CD14-positive monocyte (primary cell): ENCODE results near the gene ZNF280D. TPM values are rescaled to one million over a fixed set of nuclear protein-coding genes. Genes with fewer than 3 reads are reported as not detected.

Experiments used
- DNase-seq, 3 donors: peaks; one replicate each; pipeline ENCODE4 v3.0.0-alpha.2; 2011 to 2022
- H2AFZ ChIP-seq: 2 replicates; pipeline ENCODE4 v1.6.0; 2012; ENCODE audit warnings: mild to moderate bottlenecking, low read depth, low read length, inconsistent platforms; ENCODE audit not compliant: insufficient read depth, poor library complexity, severe bottlenecking
- H3K27ac ChIP-seq, 2 donors: 1 replicate in 1 of 2; 2 replicates in 1 of 2; pipeline ENCODE4 v1.5.1; 2012 to 2013; ENCODE audit warnings: low read length in 2 of 2, control low read depth in 1 of 2, inconsistent platforms in 1 of 2, low read depth in 1 of 2, mild to moderate bottlenecking in 1 of 2
- H3K27me3 ChIP-seq, 2 donors: one replicate each; pipeline versions ENCODE4 v1.6.0 to v1.6.1; 2011 to 2013; ENCODE audit warnings: low read length in 2 of 2; ENCODE audit not compliant: control insufficient read depth in 2 of 2, insufficient read depth in 2 of 2
- H3K36me3 ChIP-seq, 2 donors: replicated peaks in 1 of 2; 1 replicate in 1 of 2; 2 replicates in 1 of 2; pipeline versions ENCODE4 v1.5.1 to v1.6.1; 2012 to 2013; ENCODE audit warnings: low read length in 2 of 2, control low read depth in 1 of 2, inconsistent platforms in 1 of 2, mild to moderate bottlenecking in 1 of 2; ENCODE audit not compliant: insufficient read depth in 2 of 2, control insufficient read depth in 1 of 2
- H3K4me1 ChIP-seq, 2 donors: 1 replicate in 1 of 2; 2 replicates in 1 of 2; pipeline versions ENCODE4 v1.5.1 to v1.6.1; 2012 to 2013; ENCODE audit warnings: low read length in 2 of 2, control low read depth in 1 of 2, inconsistent platforms in 1 of 2, mild to moderate bottlenecking in 1 of 2, moderate library complexity in 1 of 2; ENCODE audit not compliant: insufficient read depth in 2 of 2, control insufficient read depth in 1 of 2
- H3K4me2 ChIP-seq: replicated peaks from 2 replicates; pipeline ENCODE3; 2012; ENCODE audit warnings: low read length, moderate library complexity, mild to moderate bottlenecking; ENCODE audit not compliant: poor library complexity, severe bottlenecking; ENCODE audit errors: extremely low read depth
- H3K4me3 ChIP-seq, 3 experiments: fragments of 200-600 bp in 1 of 3; sonication (generic) in 1 of 3; replicated peaks in 1 of 3; 1 replicate in 2 of 3; 2 replicates in 1 of 3; pipeline ENCODE4 v1.5.1; 2011 to 2013; ENCODE audit warnings: low read length in 3 of 3, mild to moderate bottlenecking in 3 of 3, control low read depth in 2 of 3, low read depth in 2 of 3, inconsistent platforms in 1 of 3, moderate library complexity in 1 of 3
- H3K79me2 ChIP-seq: 2 replicates; pipeline ENCODE4 v1.6.0; 2012; ENCODE audit warnings: mild to moderate bottlenecking, control low read depth, inconsistent platforms, low read length, moderate library complexity; ENCODE audit not compliant: insufficient read depth
- H3K9ac ChIP-seq: 2 replicates; pipeline ENCODE4 v1.6.0; 2017; ENCODE audit warnings: low read length, mild to moderate bottlenecking; ENCODE audit not compliant: insufficient read depth, poor library complexity, severe bottlenecking
- H3K9me3 ChIP-seq, 2 donors: replicated peaks in 1 of 2; 1 replicate in 1 of 2; 2 replicates in 1 of 2; pipeline versions ENCODE4 v1.5.1 to v1.6.1; 2012 to 2013; ENCODE audit warnings: low read length in 2 of 2, control low read depth in 1 of 2; ENCODE audit not compliant: control insufficient read depth in 1 of 2, insufficient read depth in 1 of 2
- H4K20me1 ChIP-seq: 2 replicates; pipeline ENCODE4 v1.6.0; 2012; ENCODE audit warnings: mild to moderate bottlenecking, low read length, control low read depth, moderate library complexity; ENCODE audit not compliant: insufficient read depth
- H3K27ac Mint-ChIP-seq, 7 donors: one replicate each; pipeline ENCODE4 v1.8.0; 2020; ENCODE audit warnings: mild to moderate bottlenecking in 7 of 7, mixed read lengths in 7 of 7, moderate library complexity in 6 of 7, inconsistent platforms in 2 of 7
- H3K27me3 Mint-ChIP-seq, 3 donors: one replicate each; pipeline ENCODE4 v1.8.0; 2021 to 2022; ENCODE audit warnings: low read depth in 3 of 3, mild to moderate bottlenecking in 3 of 3, mixed read lengths in 3 of 3, moderate library complexity in 3 of 3, inconsistent platforms in 1 of 3
- H3K36me3 Mint-ChIP-seq, 2 donors: one replicate each; pipeline ENCODE4 v1.8.0; 2020; ENCODE audit warnings: mixed read lengths in 2 of 2, inconsistent platforms in 1 of 2, mild to moderate bottlenecking in 1 of 2
- H3K4me1 Mint-ChIP-seq: one replicate; pipeline ENCODE4 v1.8.0; 2020; ENCODE audit warnings: mild to moderate bottlenecking, mixed read lengths
- H3K4me3 Mint-ChIP-seq, 2 donors: one replicate each; pipeline ENCODE4 v1.8.0; 2020; ENCODE audit warnings: mild to moderate bottlenecking in 2 of 2, mixed read lengths in 2 of 2, moderate library complexity in 1 of 2
- H3K9me3 Mint-ChIP-seq, 7 donors: one replicate each; pipeline ENCODE4 v1.8.0; 2020 to 2022; ENCODE audit warnings: mixed read lengths in 7 of 7, mild to moderate bottlenecking in 6 of 7, moderate library complexity in 6 of 7, inconsistent platforms in 2 of 7
- WGBS: methylation state at CpG from one replicate; pipeline ENCODE4 v1.1.5; 2013; ENCODE audit warnings: missing lambda C conversion rate; ENCODE audit not compliant: insufficient coverage; 5-methylcytosine and 5-hydroxymethylcytosine counted together
- intact Hi-C, 2 donors: fragments of 100-400 bp; cut with micrococcal nuclease; formaldehyde crosslinking; loops; one replicate each; pipeline versions ENCODE4 v1.15.0 to v1.15.1; 2023
- polyA plus RNA-seq, 3 donors: library from polyadenylated mRNA; depleted of rRNA in 1 of 3; unstranded in 2 of 3; stranded (reverse) in 1 of 3; fragments of 300-500 nt in 2 of 3; fragments of >200 nt in 1 of 3; fragmentation: Illumina TruSeq in 2 of 3; gene quantifications; 1 replicate in 2 of 3; 2 replicates in 1 of 3; pipeline ENCODE4 v1.2.3, GENCODE V29; 2012 to 2021
- TF ChIP-seq, protein P1 (sequence below): fragments of 200-600 bp; IDR thresholded peaks from one replicate; pipeline ENCODE4 v1.8.0; 2022; ENCODE audit warnings: antibody characterized with exemption, mild to moderate bottlenecking

The ZNF280D gene
- polyA plus RNA-seq, 3 donors = 5.1 to 14.2 (median 8.0) TPM

DNA sequence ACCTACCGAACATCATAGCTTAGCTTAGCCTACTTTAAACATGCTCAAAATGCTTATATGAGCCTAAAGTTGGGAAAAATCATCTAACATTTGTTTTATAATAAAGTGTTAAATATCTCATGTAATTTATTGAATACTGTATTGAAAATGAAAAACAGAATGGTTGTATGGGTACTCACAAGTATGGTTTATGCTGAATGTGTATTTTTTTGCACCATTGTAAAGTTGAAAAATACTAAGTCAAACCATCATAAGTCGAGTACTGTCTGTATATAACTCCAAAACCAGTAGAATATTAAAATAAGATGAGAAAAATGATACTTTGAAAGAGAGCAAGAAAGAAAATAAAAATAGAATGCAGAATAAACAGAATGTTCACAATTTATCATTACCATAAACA lies 115.7 kb downstream of the ZNF280D start:
- Mint-ChIP-seq H3K27me3 (no peaks in the 10 kb centered on the region), H3K36me3 (no peaks in the 10 kb centered on the region), H3K4me1 (peaks cover 10% of the 10 kb centered on the region), H3K27ac (no peak overlapping the region), H3K4me3 (no peak overlapping the region), H3K9me3 (peaks cover 0 to 5% (median 3%) of the 10 kb centered on the region in 7 donors)
- H4K20me1 ChIP-seq = no peaks in the 10 kb centered on the region
- TF ChIP-seq, protein P1, sequence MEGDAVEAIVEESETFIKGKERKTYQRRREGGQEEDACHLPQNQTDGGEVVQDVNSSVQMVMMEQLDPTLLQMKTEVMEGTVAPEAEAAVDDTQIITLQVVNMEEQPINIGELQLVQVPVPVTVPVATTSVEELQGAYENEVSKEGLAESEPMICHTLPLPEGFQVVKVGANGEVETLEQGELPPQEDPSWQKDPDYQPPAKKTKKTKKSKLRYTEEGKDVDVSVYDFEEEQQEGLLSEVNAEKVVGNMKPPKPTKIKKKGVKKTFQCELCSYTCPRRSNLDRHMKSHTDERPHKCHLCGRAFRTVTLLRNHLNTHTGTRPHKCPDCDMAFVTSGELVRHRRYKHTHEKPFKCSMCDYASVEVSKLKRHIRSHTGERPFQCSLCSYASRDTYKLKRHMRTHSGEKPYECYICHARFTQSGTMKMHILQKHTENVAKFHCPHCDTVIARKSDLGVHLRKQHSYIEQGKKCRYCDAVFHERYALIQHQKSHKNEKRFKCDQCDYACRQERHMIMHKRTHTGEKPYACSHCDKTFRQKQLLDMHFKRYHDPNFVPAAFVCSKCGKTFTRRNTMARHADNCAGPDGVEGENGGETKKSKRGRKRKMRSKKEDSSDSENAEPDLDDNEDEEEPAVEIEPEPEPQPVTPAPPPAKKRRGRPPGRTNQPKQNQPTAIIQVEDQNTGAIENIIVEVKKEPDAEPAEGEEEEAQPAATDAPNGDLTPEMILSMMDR = no peak
- no peaks in the 10 kb centered on the region for H3K27me3 ChIP-seq
- H3K4me1 ChIP-seq = no peaks in the 10 kb centered on the region
- no peak for DNase-seq
- H3K36me3 ChIP-seq = no peaks in the 10 kb centered on the region
- H3K79me2 ChIP-seq = no peaks in the 10 kb centered on the region
- no peak overlapping the region for H3K4me3 ChIP-seq
- no peaks in the 10 kb centered on the region for H3K9me3 ChIP-seq
- no peak overlapping the region for H2AFZ ChIP-seq
- H3K4me2 ChIP-seq = no peak overlapping the region
- intact Hi-C loops = no loop called here
- H3K9ac ChIP-seq = no peak overlapping the region
- H3K27ac ChIP-seq = no peak overlapping the region
- no CpG with 5 or more reads among the region's 2 CpGs for WGBS

DNA sequence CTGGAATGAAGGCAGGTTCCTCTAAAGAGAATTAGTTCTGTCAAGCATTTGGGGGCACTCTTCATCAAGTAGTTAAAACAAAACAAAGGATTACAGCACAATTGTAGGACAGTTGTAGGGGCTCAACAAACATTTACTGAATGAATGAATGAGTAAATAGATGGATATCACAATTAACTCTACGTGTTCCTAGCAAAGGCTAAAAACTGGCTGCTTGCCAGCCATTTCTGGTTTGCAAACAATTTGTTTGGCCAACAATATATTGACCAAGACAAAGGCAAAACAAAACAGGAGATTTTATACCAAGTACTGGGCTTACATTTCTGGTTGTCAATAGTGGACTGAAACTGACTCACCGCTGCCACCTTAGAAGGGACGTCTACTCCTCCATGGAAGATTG lies 116.8 kb downstream of the ZNF280D start:
- H2AFZ ChIP-seq = no peak overlapping the region
- no peaks in the 10 kb centered on the region for H3K27me3 ChIP-seq
- WGBS = no CpG with 5 or more reads among the region's 3 CpGs
- peaks cover 0 to 5% (median 3%) of the 10 kb centered on the region in 7 donors for H3K9me3 Mint-ChIP-seq
- H3K36me3 Mint-ChIP-seq = no peaks in the 10 kb centered on the region
- H3K4me3 Mint-ChIP-seq = no peak overlapping the region
- H3K27me3 Mint-ChIP-seq = no peaks in the 10 kb centered on the region
- TF ChIP-seq, protein P1 = no peak
- H3K27ac Mint-ChIP-seq = no peak overlapping the region
- H3K4me3 ChIP-seq = no peak overlapping the region
- no peaks in the 10 kb centered on the region for H4K20me1 ChIP-seq
- H3K79me2 ChIP-seq = no peaks in the 10 kb centered on the region
- no peak overlapping the region for H3K9ac ChIP-seq
- no peaks in the 10 kb centered on the region for H3K4me1 ChIP-seq
- H3K27ac ChIP-seq = no peak overlapping the region
- H3K9me3 ChIP-seq = no peaks in the 10 kb centered on the region
- peaks cover 10% of the 10 kb centered on the region for H3K4me1 Mint-ChIP-seq
- intact Hi-C loops = no loop called here
- H3K4me2 ChIP-seq = no peak overlapping the region
- no peaks in the 10 kb centered on the region for H3K36me3 ChIP-seq
- no peak for DNase-seq
